Fibroblast of villous mesenchyme (primary cell): ENCODE results near the gene MYO3A. TPM values are rescaled to one million over a fixed set of nuclear protein-coding genes. Genes with fewer than 3 reads are reported as not detected.

Source experiments
- DNase-seq: peaks from one replicate; pipeline ENCODE4 v3.0.0-alpha.2; 2010; ENCODE audit warnings: low read depth
- H3K4me3 ChIP-seq: 2 replicates; pipeline ENCODE4 v1.5.1; 2011; ENCODE audit warnings: low read depth, mild to moderate bottlenecking, low read length
- total RNA-seq: library from RNA; depleted of rRNA; stranded (reverse); fragments of >200 nt; gene quantifications from 2 replicates; pipeline ENCODE4 v1.2.3, GENCODE V29; 2012
- TF ChIP-seq, protein P1 (sequence below): IDR thresholded peaks from 2 replicates; pipeline ENCODE4 v1.5.1; 2012; ENCODE audit warnings: low read depth, mild to moderate bottlenecking, low read length; ENCODE audit not compliant: insufficient read depth

The MYO3A gene
- total RNA-seq, 1 donor, result not detected

DNA sequence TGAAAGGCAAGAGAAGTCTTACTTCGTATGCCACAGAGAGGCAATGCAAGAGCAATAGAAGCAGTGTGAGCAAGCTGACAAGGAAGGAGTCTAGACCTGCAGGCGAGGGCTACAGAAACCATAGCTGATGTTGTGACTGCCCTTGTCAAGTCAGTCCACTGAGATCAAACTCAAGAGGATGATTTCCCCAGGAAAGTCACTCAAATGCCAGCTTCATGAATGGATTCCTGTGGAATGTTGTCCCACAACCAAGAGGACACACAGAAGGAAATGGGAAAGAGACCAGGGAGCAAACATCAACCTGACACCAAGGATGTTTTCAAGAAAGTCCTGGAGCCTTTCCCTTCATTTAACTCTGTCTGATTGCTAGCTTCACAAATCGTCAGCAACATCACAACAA is 204.6 kb downstream of the MYO3A start:
- TF ChIP-seq, protein P1, sequence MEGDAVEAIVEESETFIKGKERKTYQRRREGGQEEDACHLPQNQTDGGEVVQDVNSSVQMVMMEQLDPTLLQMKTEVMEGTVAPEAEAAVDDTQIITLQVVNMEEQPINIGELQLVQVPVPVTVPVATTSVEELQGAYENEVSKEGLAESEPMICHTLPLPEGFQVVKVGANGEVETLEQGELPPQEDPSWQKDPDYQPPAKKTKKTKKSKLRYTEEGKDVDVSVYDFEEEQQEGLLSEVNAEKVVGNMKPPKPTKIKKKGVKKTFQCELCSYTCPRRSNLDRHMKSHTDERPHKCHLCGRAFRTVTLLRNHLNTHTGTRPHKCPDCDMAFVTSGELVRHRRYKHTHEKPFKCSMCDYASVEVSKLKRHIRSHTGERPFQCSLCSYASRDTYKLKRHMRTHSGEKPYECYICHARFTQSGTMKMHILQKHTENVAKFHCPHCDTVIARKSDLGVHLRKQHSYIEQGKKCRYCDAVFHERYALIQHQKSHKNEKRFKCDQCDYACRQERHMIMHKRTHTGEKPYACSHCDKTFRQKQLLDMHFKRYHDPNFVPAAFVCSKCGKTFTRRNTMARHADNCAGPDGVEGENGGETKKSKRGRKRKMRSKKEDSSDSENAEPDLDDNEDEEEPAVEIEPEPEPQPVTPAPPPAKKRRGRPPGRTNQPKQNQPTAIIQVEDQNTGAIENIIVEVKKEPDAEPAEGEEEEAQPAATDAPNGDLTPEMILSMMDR, result no peak
- no peak overlapping the region for H3K4me3 ChIP-seq
- no peak for DNase-seq

DNA sequence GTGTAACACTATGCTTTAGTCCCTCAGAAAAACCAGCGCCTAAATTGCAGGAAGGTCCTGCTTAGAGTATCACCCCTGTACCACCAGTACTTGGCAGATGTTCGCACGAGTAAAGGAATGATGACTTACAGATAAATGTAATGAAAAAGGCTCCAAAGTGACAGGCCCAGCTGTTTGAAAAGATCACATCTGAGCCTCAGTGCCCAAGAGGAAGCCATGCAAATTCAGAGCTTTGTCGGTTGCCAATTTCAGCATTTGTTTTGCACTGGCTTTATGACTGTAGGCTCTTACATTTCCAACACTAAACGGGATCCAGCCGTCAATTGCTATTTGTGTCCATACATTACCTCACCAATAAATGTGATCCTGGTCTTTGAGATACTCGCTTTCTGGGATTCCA is 222.0 kb downstream of the MYO3A start:
- no peak overlapping the region for H3K4me3 ChIP-seq
- TF ChIP-seq, protein P1, result no peak
- DNase-seq, result no peak

DNA sequence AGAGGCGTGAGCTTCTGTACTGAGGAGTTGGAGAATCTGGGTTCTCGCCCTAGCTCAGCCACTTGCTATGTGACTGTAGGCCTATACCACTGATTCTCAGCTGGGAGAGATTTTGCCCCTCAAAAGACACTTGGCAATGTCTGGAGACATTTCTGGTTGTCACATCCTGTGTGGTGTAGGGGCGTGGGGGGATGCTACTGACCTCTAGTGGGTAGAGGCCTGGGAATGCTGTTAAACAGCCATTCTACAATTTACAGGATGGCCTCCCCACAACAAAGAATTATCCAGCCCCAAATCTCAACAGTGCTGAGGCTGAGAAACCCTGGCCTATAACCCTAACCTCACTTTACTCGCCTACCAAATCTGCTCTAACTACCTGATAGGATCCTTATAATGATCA is 223.7 kb downstream of the MYO3A start:
- TF ChIP-seq, protein P1, result no peak
- no peak overlapping the region for H3K4me3 ChIP-seq
- no peak for DNase-seq

DNA sequence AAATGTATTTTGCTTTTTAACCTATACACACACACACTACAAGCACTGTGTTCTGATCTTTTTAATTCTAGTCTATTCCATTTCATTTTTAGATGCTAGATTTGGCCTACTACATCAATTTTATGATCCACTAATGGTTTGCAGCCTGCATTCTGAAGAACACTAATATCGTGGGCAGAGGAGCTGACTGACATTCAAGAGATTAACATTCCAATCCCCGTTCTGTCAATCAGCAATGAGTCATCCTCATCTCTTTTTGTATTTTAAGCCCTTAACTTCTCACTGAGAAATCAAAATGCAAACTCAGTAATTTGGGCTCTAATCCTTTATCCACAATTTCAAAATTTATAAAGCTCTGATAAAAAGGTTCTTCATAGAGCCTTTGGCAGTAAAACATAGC is 235.4 kb downstream of the MYO3A start:
- H3K4me3 ChIP-seq, result no peak overlapping the region
- DNase-seq, result no peak
- TF ChIP-seq, protein P1, result no peak

DNA sequence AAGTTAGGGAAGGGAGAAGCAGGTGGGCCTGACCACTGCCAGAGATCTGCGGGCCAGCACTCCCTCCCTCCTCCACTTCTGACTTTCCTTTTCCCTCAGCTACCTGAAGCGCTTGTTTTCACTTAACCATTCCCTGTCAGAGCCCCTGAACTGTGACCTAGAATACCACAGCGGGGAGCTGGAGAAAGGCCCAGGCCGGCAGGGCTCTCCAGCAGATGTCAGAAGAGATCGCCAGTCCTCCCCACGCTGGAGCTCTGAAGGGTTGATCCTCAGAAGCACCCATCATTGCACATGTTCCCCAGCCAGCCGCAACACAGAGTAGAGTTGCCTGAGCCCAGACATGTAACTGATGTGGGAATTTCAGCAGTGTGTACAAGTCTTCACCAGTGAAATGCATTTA is 238.1 kb downstream of the MYO3A start:
- no peak overlapping the region for H3K4me3 ChIP-seq
- TF ChIP-seq, protein P1, result no peak
- no peak for DNase-seq

DNA sequence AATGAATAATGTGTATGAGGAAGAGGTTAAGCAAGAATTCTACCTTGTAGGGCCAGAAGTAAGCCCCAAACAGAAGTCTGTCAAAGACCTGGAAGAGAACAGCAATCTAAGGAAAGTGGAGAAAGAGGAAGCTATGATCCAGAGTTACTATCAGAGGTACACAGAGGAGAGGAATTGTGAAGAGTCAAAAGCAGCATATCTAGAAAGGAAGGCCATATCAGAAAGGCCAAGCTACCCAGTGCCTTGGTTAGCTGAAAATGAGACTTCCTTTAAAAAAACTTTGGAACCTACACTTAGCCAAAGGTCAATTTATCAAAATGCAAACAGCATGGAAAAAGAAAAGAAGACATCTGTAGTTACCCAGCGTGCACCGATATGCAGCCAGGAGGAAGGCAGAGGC is 239.8 kb downstream of the MYO3A start:
- TF ChIP-seq, protein P1, result no peak
- no peak overlapping the region for H3K4me3 ChIP-seq
- no peak for DNase-seq

DNA sequence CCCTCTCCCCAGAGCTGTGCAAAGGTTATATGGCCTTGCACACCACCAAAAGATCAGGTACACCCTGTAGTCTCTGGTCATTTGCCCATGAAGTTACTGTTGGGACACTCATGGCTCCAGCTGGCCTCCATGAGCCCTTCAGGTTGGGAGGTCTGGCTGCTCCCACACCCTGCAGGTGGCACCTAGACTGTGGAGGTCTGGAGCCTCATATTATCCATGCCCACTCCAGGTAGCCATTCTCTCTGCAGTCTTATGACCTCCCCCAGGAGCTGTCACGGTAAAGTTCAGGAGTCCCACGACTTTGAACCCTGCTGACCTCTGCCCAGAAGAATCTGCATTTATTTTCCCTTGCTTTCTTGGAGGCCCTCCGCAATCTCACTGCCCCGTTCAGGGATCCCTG is 243.3 kb downstream of the MYO3A start:
- DNase-seq, result no peak
- TF ChIP-seq, protein P1, result no peak
- no peak overlapping the region for H3K4me3 ChIP-seq
